ENCODE measurements around the gene TGFBR3L.

TGFBR3L gene

DNA sequence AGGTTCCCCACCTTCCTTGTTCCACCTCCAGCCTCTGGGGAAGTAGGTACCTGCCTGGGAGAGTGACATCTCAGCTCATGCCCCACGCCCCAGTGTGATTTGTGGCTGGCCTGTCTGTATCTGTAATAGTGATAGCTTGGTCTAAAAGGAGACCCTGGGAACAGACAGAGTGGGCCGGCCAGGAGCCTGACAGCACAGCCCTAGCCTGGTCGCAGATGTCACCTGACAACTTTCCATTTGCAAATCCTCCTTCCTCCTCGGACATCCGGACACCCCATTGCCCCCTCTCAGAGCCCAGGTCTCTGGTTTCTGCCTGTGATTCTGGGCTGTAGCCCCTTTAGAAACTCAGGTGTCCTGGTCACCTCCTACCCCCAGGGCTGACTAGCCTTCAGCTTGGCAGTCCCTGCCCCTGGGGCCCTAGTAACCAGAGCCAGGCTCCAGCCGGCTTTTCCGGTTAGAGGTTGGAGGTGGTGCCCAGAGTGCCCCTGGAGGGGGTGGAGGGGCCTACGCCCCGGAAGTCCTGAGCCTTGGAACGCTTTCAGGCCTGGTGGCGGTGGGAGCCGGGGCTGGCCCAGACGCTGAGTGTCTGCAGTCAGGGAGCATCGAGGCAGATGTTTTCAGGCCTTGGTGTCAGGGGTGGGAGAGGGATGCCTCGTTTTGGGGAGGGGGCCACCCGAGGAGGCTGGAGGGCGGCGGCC lies 19.9 kb upstream of the TGFBR3L start:
- H3K27me3 ChIP-seq (ENCODE audit: insufficient read depth, insufficient read length), result no peaks in the 10 kb centered on the region
- TF ChIP-seq ZNF274 (IDR thresholded peaks at IDR 0.05; ENCODE audit: low read depth, low read length) (no peak), SUZ12 (IDR thresholded peaks at IDR 0.05; ENCODE audit: extremely low read depth, insufficient read depth, insufficient read length) (no peak), YY1 (IDR thresholded peaks at IDR 0.05; ENCODE audit: insufficient read depth, insufficient read length) (no peak)
- DNase-seq (ENCODE audit: low read depth, low spot score), result no peak

DNA sequence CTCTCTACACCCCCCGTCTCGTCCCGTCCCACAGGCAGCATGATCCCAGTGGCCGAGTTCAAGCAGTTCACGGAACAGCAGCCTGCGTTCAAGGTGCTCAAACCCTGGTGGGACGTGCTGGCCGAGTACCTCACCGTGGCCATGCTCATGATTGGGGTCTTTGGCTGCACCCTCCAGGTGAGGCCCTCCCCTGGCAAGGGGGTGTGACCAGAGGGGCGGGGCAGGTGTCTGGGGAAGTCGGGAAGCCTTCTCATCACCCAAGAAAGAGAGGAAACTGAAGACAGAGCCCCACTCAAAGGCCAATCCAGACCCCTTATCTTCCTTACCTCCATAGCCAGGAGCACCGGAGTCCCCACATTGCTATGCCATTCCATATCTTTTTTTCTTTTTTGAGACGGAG lies 19.1 kb upstream of the TGFBR3L start:
- H3K9me3 ChIP-seq (ENCODE audit: insufficient read depth, low read length), result no peaks in the 10 kb centered on the region
- TF ChIP-seq YY1 (IDR thresholded peaks at IDR 0.05; ENCODE audit: insufficient read depth, insufficient read length), result no peak
- H3K4me1 ChIP-seq (ENCODE audit: insufficient read depth, insufficient read length), result peaks cover 13% of the 10 kb centered on the region
- no peak for DNase-seq (ENCODE audit: low read depth, low spot score)
- H3K9ac ChIP-seq (ENCODE audit: insufficient read length, low read depth), result no peak overlapping the region
- H3K4me3 ChIP-seq (ENCODE audit: insufficient read length, low read depth), result no peak overlapping the region
- H3K27me3 ChIP-seq (ENCODE audit: insufficient read depth, insufficient read length), result no peaks in the 10 kb centered on the region
- H3K36me3 ChIP-seq (ENCODE audit: insufficient read depth, insufficient read length, low read length), result peaks cover 32% of the 10 kb centered on the region

More for the DNA sequence above, 19.9 kb upstream of the TGFBR3L start:
- H3K36me3 ChIP-seq (ENCODE audit: insufficient read depth, insufficient read length, low read length), result peaks cover 24% of the 10 kb centered on the region
- no peaks in the 10 kb centered on the region for H3K9me3 ChIP-seq (ENCODE audit: insufficient read depth, low read length)
- no peak overlapping the region for H3K4me3 ChIP-seq (ENCODE audit: insufficient read length, low read depth)
- H3K9ac ChIP-seq (ENCODE audit: insufficient read length, low read depth), result no peak overlapping the region
- peaks cover 10% of the 10 kb centered on the region for H3K4me1 ChIP-seq (ENCODE audit: insufficient read depth, insufficient read length)

DNA sequence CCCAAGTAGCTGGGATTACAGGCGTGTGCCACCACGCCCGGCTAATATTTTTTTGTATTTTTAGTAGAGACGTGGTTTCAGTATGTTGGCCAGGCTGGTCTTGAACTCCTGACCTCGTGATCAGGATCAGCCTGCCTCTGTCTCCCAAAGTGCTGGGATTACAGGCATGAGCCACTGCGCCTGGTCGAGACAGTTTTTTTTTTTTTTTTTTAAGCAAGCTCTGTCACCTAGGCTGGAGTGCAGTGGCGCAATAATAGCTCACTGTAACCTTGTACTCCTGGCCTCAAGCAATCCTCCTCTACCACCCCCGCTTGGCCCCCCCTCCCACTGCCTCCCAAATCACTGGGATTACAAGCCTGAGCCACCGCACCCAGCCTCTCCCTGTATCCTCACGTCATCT lies 17.3 kb upstream of the TGFBR3L start:
- Histone ChIP-seq H3K36me3 (ENCODE audit: insufficient read depth, insufficient read length, low read length) (peaks cover 39% of the 10 kb centered on the region), H3K27me3 (ENCODE audit: insufficient read depth, insufficient read length) (no peaks in the 10 kb centered on the region), H3K9ac (ENCODE audit: insufficient read length, low read depth) (no peak overlapping the region), H3K4me1 (ENCODE audit: insufficient read depth, insufficient read length) (peaks cover 16% of the 10 kb centered on the region), H3K9me3 (ENCODE audit: insufficient read depth, low read length) (no peaks in the 10 kb centered on the region), H3K4me3 (ENCODE audit: insufficient read length, low read depth) (no peak overlapping the region)
- TF ChIP-seq ZNF274 (IDR thresholded peaks at IDR 0.05; ENCODE audit: low read depth, low read length) (no peak), YY1 (IDR thresholded peaks at IDR 0.05; ENCODE audit: insufficient read depth, insufficient read length) (no peak), SUZ12 (IDR thresholded peaks at IDR 0.05; ENCODE audit: extremely low read depth, insufficient read depth, insufficient read length) (no peak)
- DNase-seq (ENCODE audit: low read depth, low spot score), result no peak

DNA sequence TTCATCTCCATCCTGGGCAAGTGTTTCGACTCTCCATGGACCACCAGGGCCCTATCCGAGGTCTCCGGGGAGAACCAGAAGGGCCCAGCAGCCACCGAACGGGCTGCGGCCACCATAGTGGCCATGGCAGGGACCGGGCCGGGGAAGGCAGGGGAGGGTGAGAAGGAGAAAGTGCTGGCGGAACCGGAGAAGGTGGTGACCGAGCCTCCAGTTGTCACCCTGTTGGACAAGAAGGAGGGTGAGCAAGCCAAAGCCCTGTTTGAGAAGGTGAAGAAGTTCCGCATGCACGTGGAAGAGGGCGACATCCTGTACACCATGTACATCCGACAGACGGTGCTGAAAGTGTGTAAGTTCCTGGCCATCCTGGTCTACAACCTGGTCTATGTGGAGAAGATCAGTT lies 15.7 kb upstream of the TGFBR3L start:
- Histone ChIP-seq H3K4me1 (ENCODE audit: insufficient read depth, insufficient read length) (peaks cover 20% of the 10 kb centered on the region), H3K36me3 (ENCODE audit: insufficient read depth, insufficient read length, low read length) (peaks cover 36% of the 10 kb centered on the region), H3K4me3 (ENCODE audit: insufficient read length, low read depth) (no peak overlapping the region), H3K27me3 (ENCODE audit: insufficient read depth, insufficient read length) (no peaks in the 10 kb centered on the region), H3K9me3 (ENCODE audit: insufficient read depth, low read length) (no peaks in the 10 kb centered on the region), H3K9ac (ENCODE audit: insufficient read length, low read depth) (no peak overlapping the region)
- TF ChIP-seq ZNF274 (IDR thresholded peaks at IDR 0.05; ENCODE audit: low read depth, low read length), result no peak
- no peak for TF ChIP-seq YY1 (IDR thresholded peaks at IDR 0.05; ENCODE audit: insufficient read depth, insufficient read length)
- TF ChIP-seq SUZ12 (IDR thresholded peaks at IDR 0.05; ENCODE audit: extremely low read depth, insufficient read depth, insufficient read length), result no peak
- DNase-seq (ENCODE audit: low read depth, low spot score), result no peak

DNA sequence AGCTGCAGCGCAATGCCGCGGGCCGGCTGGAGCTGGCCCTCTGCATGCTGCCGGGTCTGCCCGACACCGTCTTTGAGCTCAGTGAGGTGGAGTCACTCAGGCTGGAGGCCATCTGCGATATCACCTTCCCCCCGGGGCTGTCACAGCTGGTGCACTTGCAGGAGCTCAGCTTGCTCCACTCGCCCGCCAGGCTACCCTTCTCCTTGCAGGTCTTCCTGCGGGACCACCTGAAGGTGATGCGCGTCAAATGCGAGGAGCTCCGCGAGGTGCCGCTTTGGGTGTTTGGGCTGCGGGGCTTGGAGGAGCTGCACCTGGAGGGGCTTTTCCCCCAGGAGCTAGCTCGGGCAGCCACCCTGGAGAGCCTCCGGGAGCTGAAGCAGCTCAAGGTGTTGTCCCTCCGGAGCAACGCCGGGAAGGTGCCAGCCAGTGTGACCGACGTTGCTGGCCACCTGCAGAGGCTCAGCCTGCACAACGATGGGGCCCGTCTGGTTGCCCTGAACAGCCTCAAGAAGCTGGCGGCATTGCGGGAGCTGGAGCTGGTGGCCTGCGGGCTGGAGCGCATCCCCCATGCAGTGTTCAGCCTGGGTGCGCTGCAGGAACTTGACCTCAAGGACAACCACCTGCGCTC lies 14.8 kb upstream of the TGFBR3L start:
- TF ChIP-seq SUZ12 (IDR thresholded peaks at IDR 0.05; ENCODE audit: extremely low read depth, insufficient read depth, insufficient read length) (no peak), ZNF274 (IDR thresholded peaks at IDR 0.05; ENCODE audit: low read depth, low read length) (no peak), YY1 (IDR thresholded peaks at IDR 0.05; ENCODE audit: insufficient read depth, insufficient read length) (no peak)
- no peak for DNase-seq (ENCODE audit: low read depth, low spot score)
- peak overlapping the region; percentile 29 for H3K9ac ChIP-seq (ENCODE audit: insufficient read length, low read depth)
- H3K36me3 ChIP-seq (ENCODE audit: insufficient read depth, insufficient read length, low read length), result peaks cover 41% of the 10 kb centered on the region
- no peak overlapping the region for H3K4me3 ChIP-seq (ENCODE audit: insufficient read length, low read depth)
- peaks cover 23% of the 10 kb centered on the region for H3K4me1 ChIP-seq (ENCODE audit: insufficient read depth, insufficient read length)
- H3K9me3 ChIP-seq (ENCODE audit: insufficient read depth, low read length), result no peaks in the 10 kb centered on the region
- H3K27me3 ChIP-seq (ENCODE audit: insufficient read depth, insufficient read length), result no peaks in the 10 kb centered on the region

DNA sequence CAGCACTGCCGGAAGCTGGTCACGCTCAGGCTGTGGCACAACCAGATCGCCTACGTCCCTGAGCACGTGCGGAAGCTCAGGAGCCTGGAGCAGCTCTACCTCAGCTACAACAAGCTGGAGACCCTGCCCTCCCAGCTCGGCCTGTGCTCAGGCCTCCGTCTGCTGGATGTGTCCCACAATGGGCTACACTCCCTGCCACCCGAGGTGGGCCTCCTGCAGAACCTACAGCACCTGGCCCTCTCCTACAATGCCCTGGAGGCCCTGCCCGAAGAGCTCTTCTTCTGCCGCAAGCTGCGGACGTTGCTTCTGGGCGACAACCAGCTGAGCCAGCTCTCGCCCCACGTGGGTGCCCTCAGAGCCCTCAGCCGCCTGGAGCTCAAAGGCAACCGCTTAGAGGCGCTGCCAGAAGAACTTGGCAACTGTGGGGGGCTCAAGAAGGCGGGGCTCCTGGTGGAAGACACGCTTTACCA lies 14.2 kb upstream of the TGFBR3L start:
- H3K4me1 ChIP-seq (ENCODE audit: insufficient read depth, insufficient read length), result peaks cover 23% of the 10 kb centered on the region
- peaks cover 44% of the 10 kb centered on the region for H3K36me3 ChIP-seq (ENCODE audit: insufficient read depth, insufficient read length, low read length)
- peak overlapping the region; percentile 17 for H3K9ac ChIP-seq (ENCODE audit: insufficient read length, low read depth)
- no peak for DNase-seq (ENCODE audit: low read depth, low spot score)
- H3K9me3 ChIP-seq (ENCODE audit: insufficient read depth, low read length), result no peaks in the 10 kb centered on the region
- H3K4me3 ChIP-seq (ENCODE audit: insufficient read length, low read depth), result no peak overlapping the region
- TF ChIP-seq YY1 (IDR thresholded peaks at IDR 0.05; ENCODE audit: insufficient read depth, insufficient read length), result no peak
- H3K27me3 ChIP-seq (ENCODE audit: insufficient read depth, insufficient read length), result no peaks in the 10 kb centered on the region

DNA sequence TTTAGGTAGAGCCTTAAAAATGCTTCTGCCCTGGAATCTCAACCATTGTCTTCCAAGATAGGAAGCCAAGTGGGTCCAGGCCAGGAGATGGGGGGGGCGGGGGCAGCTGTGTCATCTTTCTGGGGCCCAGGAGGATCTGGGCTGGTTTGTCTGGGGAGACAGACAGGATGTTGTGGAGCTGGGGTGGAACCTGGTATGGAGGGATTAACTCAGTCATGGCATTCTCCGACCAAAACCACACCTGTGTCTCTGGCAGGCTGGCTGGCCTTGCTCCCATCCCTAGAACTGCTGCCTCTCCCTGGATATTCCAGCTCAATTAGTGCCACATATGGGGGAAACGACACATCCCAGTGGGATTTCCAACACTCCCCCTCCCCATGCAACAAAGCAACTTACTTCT lies 13.7 kb upstream of the TGFBR3L start:
- Histone ChIP-seq H3K27me3 (ENCODE audit: insufficient read depth, insufficient read length) (no peaks in the 10 kb centered on the region), H3K4me1 (ENCODE audit: insufficient read depth, insufficient read length) (peaks cover 23% of the 10 kb centered on the region), H3K36me3 (ENCODE audit: insufficient read depth, insufficient read length, low read length) (peaks cover 44% of the 10 kb centered on the region), H3K9me3 (ENCODE audit: insufficient read depth, low read length) (no peaks in the 10 kb centered on the region), H3K9ac (ENCODE audit: insufficient read length, low read depth) (peak overlapping the region; percentile 29), H3K4me3 (ENCODE audit: insufficient read length, low read depth) (no peak overlapping the region)
- TF ChIP-seq SUZ12 (IDR thresholded peaks at IDR 0.05; ENCODE audit: extremely low read depth, insufficient read depth, insufficient read length) (no peak), YY1 (IDR thresholded peaks at IDR 0.05; ENCODE audit: insufficient read depth, insufficient read length) (no peak), ZNF274 (IDR thresholded peaks at IDR 0.05; ENCODE audit: low read depth, low read length) (no peak)
- DNase-seq (ENCODE audit: low read depth, low spot score), result no peak
